Type B pancreatic cell (in vitro differentiated cells): ENCODE results near the gene MRPL41. TPM values are rescaled to one million over a fixed set of nuclear protein-coding genes. Genes with fewer than 3 reads are reported as not detected.

Source experiments
- DNase-seq: peaks from one replicate; pipeline ENCODE4 v3.0.0; 2021; ENCODE audit warnings: mixed read lengths; ENCODE audit not compliant: unreplicated experiment; ENCODE audit errors: extremely low spot score
- H3K27ac Mint-ChIP-seq: 2 replicates; pipeline ENCODE4 v1.8.0; 2021; ENCODE audit warnings: mild to moderate bottlenecking, mixed read lengths
- H3K27me3 Mint-ChIP-seq: 2 replicates; pipeline ENCODE4 v1.8.0; 2021; ENCODE audit warnings: mixed read lengths
- H3K36me3 Mint-ChIP-seq: 2 replicates; pipeline ENCODE4 v1.8.0; 2021; ENCODE audit warnings: mixed read lengths
- H3K4me1 Mint-ChIP-seq: one replicate; pipeline ENCODE4 v1.8.0; 2021; ENCODE audit warnings: mixed read lengths; ENCODE audit not compliant: unreplicated experiment
- H3K4me3 Mint-ChIP-seq: 2 replicates; pipeline ENCODE4 v1.8.0; 2021; ENCODE audit warnings: mild to moderate bottlenecking, mixed read lengths
- H3K9me3 Mint-ChIP-seq: 2 replicates; pipeline ENCODE4 v1.8.0; 2021; ENCODE audit warnings: mixed read lengths
- total RNA-seq: library from RNA; stranded (reverse); gene quantifications from 2 replicates; pipeline ENCODE4 v1.2.1, GENCODE V29; 2021; ENCODE audit warnings: low replicate concordance
- TF ChIP-seq, protein P1 (sequence below): fragments of 200-600 bp; sonication (generic); conservative IDR thresholded peaks from 2 replicates; pipeline ENCODE4 v1.5.0; 2021; ENCODE audit warnings: antibody characterized with exemption, mild to moderate bottlenecking

MRPL41 gene
- total RNA-seq, 1 donor from 2014 or later = 51.6 TPM

DNA sequence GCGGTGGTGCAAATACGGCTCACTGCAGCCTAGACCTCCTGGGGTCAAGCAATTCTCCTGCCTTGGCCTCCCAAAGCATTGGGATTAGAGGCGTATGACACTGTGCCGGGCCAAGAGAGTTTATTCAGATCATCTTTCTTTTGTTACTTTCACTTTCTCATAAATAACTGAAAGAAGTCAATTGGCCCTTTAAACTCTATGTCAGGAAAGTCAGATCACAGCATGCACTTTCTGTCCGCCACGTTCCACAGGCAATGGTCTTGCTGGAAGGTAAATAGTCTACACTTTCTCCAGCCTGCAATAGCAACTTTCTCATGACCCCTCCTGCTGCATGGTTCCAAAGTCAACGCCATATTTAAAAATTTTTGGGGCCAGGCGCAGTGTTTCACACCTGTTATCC is 47.3 kb downstream of the MRPL41 start:
- H3K9me3 Mint-ChIP-seq = no peaks in the 10 kb centered on the region
- H3K4me3 Mint-ChIP-seq = no peak overlapping the region
- no peak overlapping the region for H3K27ac Mint-ChIP-seq
- DNase-seq = no peak
- H3K4me1 Mint-ChIP-seq = no peaks in the 10 kb centered on the region
- peaks cover 14% of the 10 kb centered on the region for H3K27me3 Mint-ChIP-seq
- H3K36me3 Mint-ChIP-seq = no peaks in the 10 kb centered on the region
- TF ChIP-seq, protein P1, sequence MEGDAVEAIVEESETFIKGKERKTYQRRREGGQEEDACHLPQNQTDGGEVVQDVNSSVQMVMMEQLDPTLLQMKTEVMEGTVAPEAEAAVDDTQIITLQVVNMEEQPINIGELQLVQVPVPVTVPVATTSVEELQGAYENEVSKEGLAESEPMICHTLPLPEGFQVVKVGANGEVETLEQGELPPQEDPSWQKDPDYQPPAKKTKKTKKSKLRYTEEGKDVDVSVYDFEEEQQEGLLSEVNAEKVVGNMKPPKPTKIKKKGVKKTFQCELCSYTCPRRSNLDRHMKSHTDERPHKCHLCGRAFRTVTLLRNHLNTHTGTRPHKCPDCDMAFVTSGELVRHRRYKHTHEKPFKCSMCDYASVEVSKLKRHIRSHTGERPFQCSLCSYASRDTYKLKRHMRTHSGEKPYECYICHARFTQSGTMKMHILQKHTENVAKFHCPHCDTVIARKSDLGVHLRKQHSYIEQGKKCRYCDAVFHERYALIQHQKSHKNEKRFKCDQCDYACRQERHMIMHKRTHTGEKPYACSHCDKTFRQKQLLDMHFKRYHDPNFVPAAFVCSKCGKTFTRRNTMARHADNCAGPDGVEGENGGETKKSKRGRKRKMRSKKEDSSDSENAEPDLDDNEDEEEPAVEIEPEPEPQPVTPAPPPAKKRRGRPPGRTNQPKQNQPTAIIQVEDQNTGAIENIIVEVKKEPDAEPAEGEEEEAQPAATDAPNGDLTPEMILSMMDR = no peak

Other genes starting within 250 kb of the MRPL41 start
- gene NRARP, start 249.6 kb upstream of the MRPL41 start, total RNA-seq = 17.9 and 21.7 TPM in 2 replicates
- 15.5 and 19.5 TPM in 2 replicates for gene EXD3, start 128.7 kb upstream of the MRPL41 start, total RNA-seq
- gene NOXA1, start 128.5 kb upstream of the MRPL41 start, total RNA-seq = 6.4 and 14.3 TPM in 2 replicates
- 2.1 and 3.5 TPM in 2 replicates for gene ENTPD8, start 110.5 kb upstream of the MRPL41 start, total RNA-seq
- 51.2 and 67.8 TPM in 2 replicates for gene NSMF, start 92.5 kb upstream of the MRPL41 start, total RNA-seq
- gene PNPLA7, start 1.5 kb upstream of the MRPL41 start, total RNA-seq = 2.5 and 3.1 TPM in 2 replicates
- gene DPH7, start 27.0 kb downstream of the MRPL41 start, total RNA-seq = 33.8 and 45.8 TPM in 2 replicates
- 41.7 and 45.3 TPM in 2 replicates for gene ZMYND19, start 38.6 kb downstream of the MRPL41 start, total RNA-seq
- 46.4 and 96.6 TPM in 2 replicates for gene ARRDC1, start 53.8 kb downstream of the MRPL41 start, total RNA-seq
- gene EHMT1, start 67.1 kb downstream of the MRPL41 start, total RNA-seq = 99.8 and 111 TPM in 2 replicates